WTC11 (cell line): ENCODE measurements around the gene EYS. TPM values are rescaled to one million over a fixed set of nuclear protein-coding genes. Genes with fewer than 3 reads are reported as not detected.

ENCODE experiments used
- ATAC-seq: fragments of 200-7000 bp; cut with Tn5 transposase; 2 replicates; pipeline ENCODE4 v1.10.0; 2021; ENCODE audit warnings: mild to moderate bottlenecking, moderate library complexity
- CTCF ChIA-PET: fragments of 300-600 bp; sonication (Branson Sonifier 250); formaldehyde crosslinking; loops from one replicate; lab custom pipeline; 2021; ENCODE audit warnings: antibody characterized with exemption; lab: Charles Lee
- POLR2A ChIA-PET: fragments of 350-600 bp; sonication (Branson Sonifier 250); formaldehyde crosslinking; loops from one replicate; lab custom pipeline; 2021; ENCODE audit warnings: antibody characterized with exemption; lab: Charles Lee
- DNase-seq: peaks from one replicate; pipeline ENCODE4 v3.0.0; 2021; ENCODE audit warnings: low spot score
- H3K27ac Mint-ChIP-seq: 2 replicates; pipeline ENCODE4 v1.8.0; 2021; ENCODE audit warnings: mixed read lengths
- H3K27me3 Mint-ChIP-seq: 2 replicates; pipeline ENCODE4 v1.8.0; 2021; ENCODE audit warnings: low read depth, mild to moderate bottlenecking, moderate library complexity, mixed read lengths
- H3K36me3 Mint-ChIP-seq: 2 replicates; pipeline ENCODE4 v1.8.0; 2021; ENCODE audit warnings: mixed read lengths
- H3K4me1 Mint-ChIP-seq: 2 replicates; pipeline ENCODE4 v1.8.0; 2022; ENCODE audit warnings: mixed read lengths
- H3K4me3 Mint-ChIP-seq: 2 replicates; pipeline ENCODE4 v1.8.0; 2021; ENCODE audit warnings: mild to moderate bottlenecking, moderate library complexity, mixed read lengths
- H3K9me3 Mint-ChIP-seq: 2 replicates; pipeline ENCODE4 v1.8.0; 2021; ENCODE audit warnings: mixed read lengths
- EMX1 ChIP-seq: fragments of 250-450 bp; sonication (Bioruptor Pico); IDR thresholded peaks from 2 replicates; pipeline ENCODE4 v1.8.0; 2021; ENCODE audit warnings: mild to moderate bottlenecking
- FOXK1 ChIP-seq: sonication (generic); formaldehyde crosslinking; IDR thresholded peaks from 2 replicates; pipeline ENCODE4 v1.8.0; 2022; ENCODE audit warnings: mild to moderate bottlenecking, moderate library complexity, missing genetic modification reagents
- GRHL2 ChIP-seq: fragments of 250-450 bp; sonication (Bioruptor Pico); IDR thresholded peaks from 2 replicates; pipeline ENCODE4 v1.8.0; 2022; ENCODE audit warnings: mild to moderate bottlenecking, moderate library complexity; ENCODE audit not compliant: insufficient replicate concordance, severe bottlenecking
- IRF2 ChIP-seq: sonication (generic); formaldehyde crosslinking; IDR thresholded peaks from 2 replicates; pipeline ENCODE4 v1.8.0; 2022; ENCODE audit warnings: low read depth, missing genetic modification reagents, borderline replicate concordance
- JUN ChIP-seq: sonication (generic); formaldehyde crosslinking; IDR thresholded peaks from 2 replicates; pipeline ENCODE4 v1.8.0; 2023; ENCODE audit warnings: mild to moderate bottlenecking, missing genetic modification reagents
- MXD4 ChIP-seq: fragments of 250-450 bp; sonication (Bioruptor Pico); IDR thresholded peaks from 2 replicates; pipeline ENCODE4 v1.8.0; 2021; ENCODE audit warnings: mild to moderate bottlenecking, moderate library complexity, borderline replicate concordance
- OVOL2 ChIP-seq: fragments of 250-450 bp; sonication (Bioruptor Pico); IDR thresholded peaks from 2 replicates; pipeline ENCODE4 v1.9.0; 2021; ENCODE audit warnings: mild to moderate bottlenecking, borderline replicate concordance
- SP1 ChIP-seq: sonication (generic); formaldehyde crosslinking; conservative IDR thresholded peaks from 2 replicates; pipeline ENCODE4 v1.8.1; 2022; ENCODE audit warnings: missing genetic modification reagents
- ZBTB21 ChIP-seq: sonication (generic); formaldehyde crosslinking; IDR thresholded peaks from 2 replicates; pipeline ENCODE4 v1.8.1; 2023; ENCODE audit warnings: mild to moderate bottlenecking, missing genetic modification reagents, borderline replicate concordance
- ZNF121 ChIP-seq: sonication (generic); formaldehyde crosslinking; IDR thresholded peaks from 2 replicates; pipeline ENCODE4 v1.8.0; 2023; ENCODE audit warnings: missing genetic modification reagents
- ZNF219 ChIP-seq: sonication (generic); formaldehyde crosslinking; IDR thresholded peaks from 2 replicates; pipeline ENCODE4 v1.8.0; 2023; ENCODE audit warnings: missing genetic modification reagents, mild to moderate bottlenecking, borderline replicate concordance
- ZNF423 ChIP-seq: fragments of 250-450 bp; sonication (Bioruptor Pico); IDR thresholded peaks from 2 replicates; pipeline ENCODE4 v2.1.2; 2022; ENCODE audit warnings: mild to moderate bottlenecking, moderate library complexity
- total RNA-seq: library from RNA; stranded (reverse); gene quantifications from 3 replicates; pipeline ENCODE4 v1.2.3, GENCODE V29; 2021
- TF ChIP-seq, protein P1 (sequence below): sonication (generic); formaldehyde crosslinking; IDR thresholded peaks from 2 replicates; pipeline ENCODE4 v1.8.1; 2022; ENCODE audit warnings: low read depth, mild to moderate bottlenecking, moderate library complexity, missing genetic modification reagents, borderline replicate concordance
- TF ChIP-seq, protein P2 (sequence below): sonication (generic); formaldehyde crosslinking; IDR thresholded peaks from 2 replicates; pipeline ENCODE4 v1.8.0; 2023; ENCODE audit warnings: mild to moderate bottlenecking, missing genetic modification reagents
- TF ChIP-seq, protein P3 (sequence below): sonication (generic); formaldehyde crosslinking; IDR thresholded peaks from 2 replicates; pipeline ENCODE4 v1.8.1; 2022; ENCODE audit warnings: missing genetic modification reagents, borderline replicate concordance
- TF ChIP-seq, protein P4 (sequence below): sonication (generic); formaldehyde crosslinking; IDR thresholded peaks from 2 replicates; pipeline ENCODE4 v1.8.1; 2023; ENCODE audit warnings: mild to moderate bottlenecking, moderate library complexity, missing genetic modification reagents
- TF ChIP-seq, protein P5 (sequence below): sonication (generic); formaldehyde crosslinking; IDR thresholded peaks from 2 replicates; pipeline ENCODE4 v1.8.1; 2023; ENCODE audit warnings: mild to moderate bottlenecking, missing genetic modification reagents, moderate library complexity
- TF ChIP-seq, protein P6 (sequence below): fragments of 250-450 bp; sonication (Bioruptor Pico); IDR thresholded peaks from 2 replicates; pipeline ENCODE4 v1.9.0; 2021; ENCODE audit warnings: moderate library complexity, mild to moderate bottlenecking, inconsistent platforms, borderline replicate concordance
- TF ChIP-seq, protein P7 (sequence below): sonication (generic); formaldehyde crosslinking; IDR thresholded peaks from 2 replicates; pipeline ENCODE4 v1.8.0; 2022; ENCODE audit warnings: mild to moderate bottlenecking, missing genetic modification reagents
- TF ChIP-seq, protein P8 (sequence below): sonication (generic); formaldehyde crosslinking; IDR thresholded peaks from 2 replicates; pipeline ENCODE4 v1.8.0; 2022; ENCODE audit warnings: mild to moderate bottlenecking, missing genetic modification reagents
- TF ChIP-seq, protein P9 (sequence below): fragments of 250-450 bp; sonication (Bioruptor Pico); IDR thresholded peaks from 2 replicates; pipeline ENCODE4 v1.8.0; 2021; ENCODE audit warnings: mild to moderate bottlenecking
- TF ChIP-seq, protein P10 (sequence below): fragments of 250-450 bp; sonication (Bioruptor Pico); IDR thresholded peaks from 2 replicates; pipeline ENCODE4 v1.9.0; 2021; ENCODE audit warnings: mild to moderate bottlenecking
- TF ChIP-seq, protein P11 (sequence below): fragments of 250-450 bp; sonication (Bioruptor Pico); conservative IDR thresholded peaks from 2 replicates; pipeline ENCODE4 v1.9.0; 2021; ENCODE audit warnings: mild to moderate bottlenecking

The EYS gene
- total RNA-seq, 1 experiment from 2014 or later, result not detected

DNA sequence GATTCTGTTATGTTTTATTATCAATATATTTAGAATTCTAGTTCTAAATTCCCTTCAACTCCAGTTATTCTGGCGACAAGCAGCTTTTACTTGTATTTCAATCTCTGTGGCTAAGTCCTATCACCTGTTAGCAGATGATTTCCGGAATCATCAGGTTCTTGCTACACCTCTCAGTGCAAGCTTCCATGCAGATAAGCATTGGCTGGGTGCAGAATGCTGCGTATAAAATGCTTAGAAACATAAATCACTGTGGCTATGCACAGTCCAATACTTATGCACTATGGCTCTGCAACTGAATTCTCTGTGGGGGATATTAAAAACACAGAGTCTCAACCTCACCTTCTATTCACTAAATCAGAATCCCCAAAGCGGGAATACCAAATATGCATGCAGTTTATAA lies 720.0 kb downstream of the EYS start (continued):
- TF ChIP-seq, protein P1, sequence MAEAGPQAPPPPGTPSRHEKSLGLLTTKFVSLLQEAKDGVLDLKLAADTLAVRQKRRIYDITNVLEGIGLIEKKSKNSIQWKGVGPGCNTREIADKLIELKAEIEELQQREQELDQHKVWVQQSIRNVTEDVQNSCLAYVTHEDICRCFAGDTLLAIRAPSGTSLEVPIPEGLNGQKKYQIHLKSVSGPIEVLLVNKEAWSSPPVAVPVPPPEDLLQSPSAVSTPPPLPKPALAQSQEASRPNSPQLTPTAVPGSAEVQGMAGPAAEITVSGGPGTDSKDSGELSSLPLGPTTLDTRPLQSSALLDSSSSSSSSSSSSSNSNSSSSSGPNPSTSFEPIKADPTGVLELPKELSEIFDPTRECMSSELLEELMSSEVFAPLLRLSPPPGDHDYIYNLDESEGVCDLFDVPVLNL, result no peak
- TF ChIP-seq, protein P2, sequence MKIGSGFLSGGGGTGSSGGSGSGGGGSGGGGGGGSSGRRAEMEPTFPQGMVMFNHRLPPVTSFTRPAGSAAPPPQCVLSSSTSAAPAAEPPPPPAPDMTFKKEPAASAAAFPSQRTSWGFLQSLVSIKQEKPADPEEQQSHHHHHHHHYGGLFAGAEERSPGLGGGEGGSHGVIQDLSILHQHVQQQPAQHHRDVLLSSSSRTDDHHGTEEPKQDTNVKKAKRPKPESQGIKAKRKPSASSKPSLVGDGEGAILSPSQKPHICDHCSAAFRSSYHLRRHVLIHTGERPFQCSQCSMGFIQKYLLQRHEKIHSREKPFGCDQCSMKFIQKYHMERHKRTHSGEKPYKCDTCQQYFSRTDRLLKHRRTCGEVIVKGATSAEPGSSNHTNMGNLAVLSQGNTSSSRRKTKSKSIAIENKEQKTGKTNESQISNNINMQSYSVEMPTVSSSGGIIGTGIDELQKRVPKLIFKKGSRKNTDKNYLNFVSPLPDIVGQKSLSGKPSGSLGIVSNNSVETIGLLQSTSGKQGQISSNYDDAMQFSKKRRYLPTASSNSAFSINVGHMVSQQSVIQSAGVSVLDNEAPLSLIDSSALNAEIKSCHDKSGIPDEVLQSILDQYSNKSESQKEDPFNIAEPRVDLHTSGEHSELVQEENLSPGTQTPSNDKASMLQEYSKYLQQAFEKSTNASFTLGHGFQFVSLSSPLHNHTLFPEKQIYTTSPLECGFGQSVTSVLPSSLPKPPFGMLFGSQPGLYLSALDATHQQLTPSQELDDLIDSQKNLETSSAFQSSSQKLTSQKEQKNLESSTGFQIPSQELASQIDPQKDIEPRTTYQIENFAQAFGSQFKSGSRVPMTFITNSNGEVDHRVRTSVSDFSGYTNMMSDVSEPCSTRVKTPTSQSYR (CRISPR knock-in tag), result no peak
- TF ChIP-seq EMX1, result no peak
- TF ChIP-seq, protein P3, sequence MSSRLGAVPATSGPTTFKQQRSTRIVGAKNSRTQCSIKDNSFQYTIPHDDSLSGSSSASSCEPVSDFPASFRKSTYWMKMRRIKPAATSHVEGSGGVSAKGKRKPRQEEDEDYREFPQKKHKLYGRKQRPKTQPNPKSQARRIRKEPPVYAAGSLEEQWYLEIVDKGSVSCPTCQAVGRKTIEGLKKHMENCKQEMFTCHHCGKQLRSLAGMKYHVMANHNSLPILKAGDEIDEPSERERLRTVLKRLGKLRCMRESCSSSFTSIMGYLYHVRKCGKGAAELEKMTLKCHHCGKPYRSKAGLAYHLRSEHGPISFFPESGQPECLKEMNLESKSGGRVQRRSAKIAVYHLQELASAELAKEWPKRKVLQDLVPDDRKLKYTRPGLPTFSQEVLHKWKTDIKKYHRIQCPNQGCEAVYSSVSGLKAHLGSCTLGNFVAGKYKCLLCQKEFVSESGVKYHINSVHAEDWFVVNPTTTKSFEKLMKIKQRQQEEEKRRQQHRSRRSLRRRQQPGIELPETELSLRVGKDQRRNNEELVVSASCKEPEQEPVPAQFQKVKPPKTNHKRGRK, result no peak
- no peak for TF ChIP-seq OVOL2 (CRISPR knock-in tag)
- no peak for TF ChIP-seq ZNF121 (CRISPR knock-in tag)
- TF ChIP-seq, protein P4, sequence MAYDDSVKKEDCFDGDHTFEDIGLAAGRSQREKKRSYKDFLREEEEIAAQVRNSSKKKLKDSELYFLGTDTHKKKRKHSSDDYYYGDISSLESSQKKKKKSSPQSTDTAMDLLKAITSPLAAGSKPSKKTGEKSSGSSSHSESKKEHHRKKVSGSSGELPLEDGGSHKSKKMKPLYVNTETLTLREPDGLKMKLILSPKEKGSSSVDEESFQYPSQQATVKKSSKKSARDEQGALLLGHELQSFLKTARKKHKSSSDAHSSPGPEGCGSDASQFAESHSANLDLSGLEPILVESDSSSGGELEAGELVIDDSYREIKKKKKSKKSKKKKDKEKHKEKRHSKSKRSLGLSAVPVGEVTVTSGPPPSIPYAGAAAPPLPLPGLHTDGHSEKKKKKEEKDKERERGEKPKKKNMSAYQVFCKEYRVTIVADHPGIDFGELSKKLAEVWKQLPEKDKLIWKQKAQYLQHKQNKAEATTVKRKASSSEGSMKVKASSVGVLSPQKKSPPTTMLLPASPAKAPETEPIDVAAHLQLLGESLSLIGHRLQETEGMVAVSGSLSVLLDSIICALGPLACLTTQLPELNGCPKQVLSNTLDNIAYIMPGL (CRISPR knock-in tag), result no peak
- TF ChIP-seq FOXK1 (CRISPR knock-in tag), result no peak
- no peak for TF ChIP-seq MXD4 (CRISPR knock-in tag)
- no peak for TF ChIP-seq JUN
- TF ChIP-seq, protein P5, sequence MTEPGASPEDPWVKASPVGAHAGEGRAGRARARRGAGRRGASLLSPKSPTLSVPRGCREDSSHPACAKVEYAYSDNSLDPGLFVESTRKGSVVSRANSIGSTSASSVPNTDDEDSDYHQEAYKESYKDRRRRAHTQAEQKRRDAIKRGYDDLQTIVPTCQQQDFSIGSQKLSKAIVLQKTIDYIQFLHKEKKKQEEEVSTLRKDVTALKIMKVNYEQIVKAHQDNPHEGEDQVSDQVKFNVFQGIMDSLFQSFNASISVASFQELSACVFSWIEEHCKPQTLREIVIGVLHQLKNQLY (CRISPR knock-in tag), result no peak
- TF ChIP-seq, protein P6, sequence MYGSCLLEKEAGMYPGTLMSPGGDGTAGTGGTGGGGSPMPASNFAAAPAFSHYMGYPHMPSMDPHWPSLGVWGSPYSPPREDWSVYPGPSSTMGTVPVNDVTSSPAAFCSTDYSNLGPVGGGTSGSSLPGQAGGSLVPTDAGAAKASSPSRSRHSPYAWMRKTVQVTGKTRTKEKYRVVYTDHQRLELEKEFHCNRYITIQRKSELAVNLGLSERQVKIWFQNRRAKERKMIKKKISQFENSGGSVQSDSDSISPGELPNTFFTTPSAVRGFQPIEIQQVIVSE (CRISPR knock-in tag), result no peak
- TF ChIP-seq ZNF423, result no peak
- TF ChIP-seq, protein P7, sequence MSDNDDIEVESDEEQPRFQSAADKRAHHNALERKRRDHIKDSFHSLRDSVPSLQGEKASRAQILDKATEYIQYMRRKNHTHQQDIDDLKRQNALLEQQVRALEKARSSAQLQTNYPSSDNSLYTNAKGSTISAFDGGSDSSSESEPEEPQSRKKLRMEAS (CRISPR knock-in tag), result no peak

DNA sequence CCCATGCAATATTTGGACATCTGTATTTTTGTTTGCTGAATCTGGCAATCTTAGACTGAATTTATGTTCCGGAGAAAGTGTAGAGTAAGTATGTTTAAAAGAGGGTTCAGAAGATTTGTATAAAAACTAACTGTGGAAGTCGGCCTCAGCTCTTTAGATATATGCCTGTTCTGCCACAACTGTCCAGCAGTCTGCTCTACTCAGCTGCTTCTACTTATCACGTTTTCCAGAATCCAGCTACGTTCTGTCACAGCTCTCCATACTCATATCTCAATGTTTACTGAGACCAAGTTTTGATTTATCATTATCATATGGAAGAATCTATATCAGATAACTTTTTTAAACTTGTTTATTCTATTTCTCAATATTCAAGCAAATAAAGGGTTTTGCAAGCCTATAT lies 721.3 kb downstream of the EYS start:
- TF ChIP-seq, protein P7 (CRISPR knock-in tag), result no peak
- TF ChIP-seq ZBTB21 (CRISPR knock-in tag) (no peak), ZNF219 (CRISPR knock-in tag) (no peak), GRHL2 (CRISPR knock-in tag) (no peak), IRF2 (CRISPR knock-in tag) (no peak), SP1 (CRISPR knock-in tag) (no peak)
- TF ChIP-seq, protein P8, sequence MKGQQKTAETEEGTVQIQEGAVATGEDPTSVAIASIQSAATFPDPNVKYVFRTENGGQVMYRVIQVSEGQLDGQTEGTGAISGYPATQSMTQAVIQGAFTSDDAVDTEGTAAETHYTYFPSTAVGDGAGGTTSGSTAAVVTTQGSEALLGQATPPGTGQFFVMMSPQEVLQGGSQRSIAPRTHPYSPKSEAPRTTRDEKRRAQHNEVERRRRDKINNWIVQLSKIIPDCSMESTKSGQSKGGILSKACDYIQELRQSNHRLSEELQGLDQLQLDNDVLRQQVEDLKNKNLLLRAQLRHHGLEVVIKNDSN, result no peak
- TF ChIP-seq, protein P9, sequence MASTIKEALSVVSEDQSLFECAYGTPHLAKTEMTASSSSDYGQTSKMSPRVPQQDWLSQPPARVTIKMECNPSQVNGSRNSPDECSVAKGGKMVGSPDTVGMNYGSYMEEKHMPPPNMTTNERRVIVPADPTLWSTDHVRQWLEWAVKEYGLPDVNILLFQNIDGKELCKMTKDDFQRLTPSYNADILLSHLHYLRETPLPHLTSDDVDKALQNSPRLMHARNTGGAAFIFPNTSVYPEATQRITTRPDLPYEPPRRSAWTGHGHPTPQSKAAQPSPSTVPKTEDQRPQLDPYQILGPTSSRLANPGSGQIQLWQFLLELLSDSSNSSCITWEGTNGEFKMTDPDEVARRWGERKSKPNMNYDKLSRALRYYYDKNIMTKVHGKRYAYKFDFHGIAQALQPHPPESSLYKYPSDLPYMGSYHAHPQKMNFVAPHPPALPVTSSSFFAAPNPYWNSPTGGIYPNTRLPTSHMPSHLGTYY, result no peak
- TF ChIP-seq, protein P10, sequence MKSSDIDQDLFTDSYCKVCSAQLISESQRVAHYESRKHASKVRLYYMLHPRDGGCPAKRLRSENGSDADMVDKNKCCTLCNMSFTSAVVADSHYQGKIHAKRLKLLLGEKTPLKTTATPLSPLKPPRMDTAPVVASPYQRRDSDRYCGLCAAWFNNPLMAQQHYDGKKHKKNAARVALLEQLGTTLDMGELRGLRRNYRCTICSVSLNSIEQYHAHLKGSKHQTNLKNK (CRISPR knock-in tag), result no peak
- TF ChIP-seq, protein P11, sequence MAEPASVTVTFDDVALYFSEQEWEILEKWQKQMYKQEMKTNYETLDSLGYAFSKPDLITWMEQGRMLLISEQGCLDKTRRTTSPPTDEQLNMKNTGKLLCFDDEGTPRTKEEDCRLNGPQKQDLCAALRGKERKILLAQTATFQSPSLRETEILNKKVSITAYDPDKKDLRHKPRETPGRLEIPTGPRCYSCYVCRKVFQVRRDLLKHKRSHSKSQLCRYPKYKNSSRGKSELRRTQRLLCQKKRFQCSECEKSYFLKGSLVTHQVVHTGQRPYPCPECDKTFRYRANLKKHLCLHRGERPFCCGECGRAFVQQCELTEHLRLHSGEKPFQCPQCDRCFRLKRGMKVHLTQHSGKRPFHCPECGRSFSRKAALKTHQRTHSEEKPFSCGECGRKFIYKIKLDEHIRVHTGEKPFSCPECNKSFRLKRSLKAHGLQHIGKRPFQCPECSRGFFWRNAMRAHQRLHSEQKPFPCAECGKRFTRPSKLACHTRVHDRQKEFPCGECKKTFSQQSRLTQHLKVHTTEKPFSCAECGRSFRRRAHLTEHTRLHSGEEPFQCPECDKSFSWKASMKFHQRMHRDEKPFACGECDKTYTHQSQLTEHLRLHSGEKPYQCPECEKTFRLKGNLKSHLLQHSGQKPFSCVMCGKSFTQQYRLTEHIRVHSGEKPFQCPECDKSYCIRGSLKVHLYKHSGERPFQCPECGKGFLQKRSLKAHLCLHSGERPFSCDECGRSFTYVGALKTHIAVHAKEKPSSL, result no peak
- 0 out of 2 replicates have a peak, but pooled peaks cover 3% of the 10 kb centered on the region for H3K36me3 Mint-ChIP-seq
- no peak overlapping the region for H3K27ac Mint-ChIP-seq
- DNase-seq (no peak), ATAC-seq (no peak)
- no peaks in the 10 kb centered on the region for H3K27me3 Mint-ChIP-seq
- peaks cover 6% of the 10 kb centered on the region; the same call in 1 of the 2 replicates for H3K4me1 Mint-ChIP-seq
- H3K4me3 Mint-ChIP-seq, result no peak overlapping the region
- POLR2A ChIA-PET, result no interaction called here
- CTCF ChIA-PET, result no interaction called here
- H3K9me3 Mint-ChIP-seq, result peaks cover 28% of the 10 kb centered on the region
